ENCODE data around the gene CEP112.

- no peak for TF ChIP-seq CTCF (IDR thresholded peaks at IDR 0.05; ENCODE audit: low read depth, low read length, missing input control)
- no peak for TF ChIP-seq SP1 (IDR thresholded peaks at IDR 0.05)
- TF ChIP-seq EGR1 (IDR thresholded peaks at IDR 0.05; ENCODE audit: low read depth in 2 of 2) = no peak
- TF ChIP-seq YY1 (IDR thresholded peaks at IDR 0.05) = no peak
Observed at GRCh38 chr17:65830356-65830755, 361.6 kb downstream of the CEP112 start.

All from liver (tissue), 3 donors.